Measurements from ENCODE around the gene SPEM3.

- TF ChIP-seq REXO4 (CRISPR knock-in tag; IDR thresholded peaks at IDR 0.05; ENCODE audit: borderline replicate concordance), result no peak
- no peak for TF ChIP-seq HNRNPUL1 (IDR thresholded peaks at IDR 0.05; ENCODE audit: low read depth, low read length)
- no peak for TF ChIP-seq CTCF (CRISPR knock-in tag; IDR thresholded peaks at IDR 0.05)
- no peak for TF ChIP-seq MAFK (conservative IDR thresholded peaks at IDR 0.05 in 1 of 2, IDR thresholded peaks at IDR 0.05 in 1 of 2; ENCODE audit: low read length in 2 of 2)
These were observed 11.6 kb downstream of the SPEM3 start for GRCh38 chr17:7440113-7440833.

Measured in HepG2 (cell line).